ENCODE results near the gene BTNL2. TPM values are rescaled to one million over a fixed set of nuclear protein-coding genes. Genes with fewer than 3 reads are reported as not detected.

The BTNL2 gene
- total and polyA plus RNA-seq, 12 donors, result 0.31 TPM; not detected in 11

DNA sequence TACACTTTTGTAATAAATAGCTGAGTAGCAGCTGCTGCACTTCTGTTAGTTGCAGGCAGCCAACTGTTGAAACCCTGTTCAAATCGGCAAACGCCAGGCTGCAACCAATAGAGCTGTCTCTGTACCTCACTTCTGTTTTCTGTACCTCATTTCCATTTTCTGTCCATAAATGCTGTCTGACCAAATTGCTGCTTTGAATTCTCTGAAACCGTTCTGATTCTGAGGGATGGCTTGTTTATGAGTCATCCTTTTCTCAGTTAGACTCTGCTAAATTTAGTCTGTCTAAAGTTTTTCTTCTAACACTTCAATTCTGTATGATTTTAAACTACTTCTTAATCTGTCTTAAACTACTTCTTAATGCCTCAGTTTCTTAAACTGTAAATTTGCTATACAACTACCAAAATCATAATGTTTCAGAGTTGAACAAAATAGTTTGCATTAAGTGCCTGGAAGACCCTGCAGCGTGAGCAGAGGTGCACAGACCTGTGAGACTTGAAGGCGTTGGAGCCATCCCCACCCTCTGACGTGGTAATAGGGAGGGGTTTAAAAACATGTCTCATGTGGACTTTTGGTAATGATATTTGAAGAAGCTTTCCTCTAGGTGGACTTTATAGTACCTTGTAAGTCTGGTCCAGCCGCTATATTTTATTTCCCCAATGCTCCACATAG lies 9.6 kb downstream of the BTNL2 start:
- peaks cover 0 to 9% of the 10 kb centered on the region in 2 donors for H3K4me1 ChIP-seq (replicated peaks in 1 of 2)
- H3K36me3 ChIP-seq (replicated peaks in 1 of 2), result no peaks in the 10 kb centered on the region
- TF ChIP-seq, protein P1, sequence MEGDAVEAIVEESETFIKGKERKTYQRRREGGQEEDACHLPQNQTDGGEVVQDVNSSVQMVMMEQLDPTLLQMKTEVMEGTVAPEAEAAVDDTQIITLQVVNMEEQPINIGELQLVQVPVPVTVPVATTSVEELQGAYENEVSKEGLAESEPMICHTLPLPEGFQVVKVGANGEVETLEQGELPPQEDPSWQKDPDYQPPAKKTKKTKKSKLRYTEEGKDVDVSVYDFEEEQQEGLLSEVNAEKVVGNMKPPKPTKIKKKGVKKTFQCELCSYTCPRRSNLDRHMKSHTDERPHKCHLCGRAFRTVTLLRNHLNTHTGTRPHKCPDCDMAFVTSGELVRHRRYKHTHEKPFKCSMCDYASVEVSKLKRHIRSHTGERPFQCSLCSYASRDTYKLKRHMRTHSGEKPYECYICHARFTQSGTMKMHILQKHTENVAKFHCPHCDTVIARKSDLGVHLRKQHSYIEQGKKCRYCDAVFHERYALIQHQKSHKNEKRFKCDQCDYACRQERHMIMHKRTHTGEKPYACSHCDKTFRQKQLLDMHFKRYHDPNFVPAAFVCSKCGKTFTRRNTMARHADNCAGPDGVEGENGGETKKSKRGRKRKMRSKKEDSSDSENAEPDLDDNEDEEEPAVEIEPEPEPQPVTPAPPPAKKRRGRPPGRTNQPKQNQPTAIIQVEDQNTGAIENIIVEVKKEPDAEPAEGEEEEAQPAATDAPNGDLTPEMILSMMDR (IDR thresholded peaks at IDR 0.05), result no peak
- no peak for TF ChIP-seq POLR2A (IDR thresholded peaks at IDR 0.05)
- H3K27ac ChIP-seq, result no peak overlapping the region
- H3K9me3 ChIP-seq (replicated peaks in 1 of 3), result no peaks in the 10 kb centered on the region
- no peak overlapping the region for H3K4me3 ChIP-seq
- 76 to 79% (median 78%) methylated on average over 7 of the region's 7 CpGs for WGBS, 4 donors
- peaks cover 6% of the 10 kb centered on the region for H3K27me3 ChIP-seq
- DNase-seq, result no peak
- intact Hi-C loops (cut with DNase I), result no loop called here

GRCh38 chr6:32396028-32396427 lies 11.0 kb downstream of the BTNL2 start:
- Histone ChIP-seq H3K9me3 (replicated peaks in 1 of 3) (no peaks in the 10 kb centered on the region), H3K27ac (no peak overlapping the region), H3K27me3 (peaks cover 4% of the 10 kb centered on the region), H3K36me3 (replicated peaks in 1 of 2) (no peaks in the 10 kb centered on the region), H3K4me1 (replicated peaks in 1 of 2) (peaks cover 0 to 9% of the 10 kb centered on the region in 2 donors), H3K4me3 (no peak overlapping the region)
- no peak for DNase-seq
- no peak for TF ChIP-seq POLR2A (IDR thresholded peaks at IDR 0.05)
- TF ChIP-seq, protein P1 (IDR thresholded peaks at IDR 0.05), result no peak
- intact Hi-C loops (cut with DNase I), result no loop called here
- 84 to 92% (median 89%) methylated on average over 10 of the region's 10 CpGs for WGBS, 4 donors

- Histone ChIP-seq H3K9me3 (replicated peaks in 1 of 3) (no peaks in the 10 kb centered on the region), H3K36me3 (replicated peaks in 1 of 2) (no peaks in the 10 kb centered on the region), H3K4me3 (no peak overlapping the region), H3K27me3 (peaks cover 3% of the 10 kb centered on the region), H3K27ac (peak overlapping the region in 2 of 5 donors; percentile 16 to 23), H3K4me1 (replicated peaks in 1 of 2) (peaks cover 0 to 9% of the 10 kb centered on the region in 2 donors)
- intact Hi-C loops (cut with DNase I), result no loop called here
- peak in 4 of 7 donors; percentile 8 to 53 (median 24) for DNase-seq
- no peak for TF ChIP-seq POLR2A (IDR thresholded peaks at IDR 0.05)
- TF ChIP-seq, protein P1 (IDR thresholded peaks at IDR 0.05), result no peak
- 48 to 80% (median 63%) methylated on average over 7 of the region's 7 CpGs for WGBS, 4 donors
Observed at GRCh38 chr6:32393665-32394420, 13.1 kb downstream of the BTNL2 start.

DNA sequence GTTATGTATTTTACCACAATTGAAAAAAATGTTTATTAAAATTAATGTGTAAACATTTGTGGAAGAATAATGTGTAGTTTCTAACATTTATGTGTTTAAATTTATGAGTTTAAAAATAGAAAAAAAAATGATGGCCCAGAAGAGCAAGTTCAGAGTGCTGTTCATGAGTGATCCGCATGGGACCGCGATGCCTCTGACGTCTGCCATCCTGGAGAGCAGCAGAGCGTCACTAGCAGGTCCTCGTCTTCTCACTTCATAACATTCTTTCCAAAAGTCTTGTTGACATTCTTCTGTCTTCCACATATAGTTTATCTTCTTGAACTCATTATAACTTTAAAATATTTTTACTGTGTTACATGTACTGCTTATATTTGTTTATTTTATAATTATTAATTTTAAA lies 15.5 kb downstream of the BTNL2 start:
- intact Hi-C loops (cut with DNase I), result no loop called here

More for the DNA sequence above, 15.5 kb downstream of the BTNL2 start:
- WGBS, 4 donors, result 92 to 96% (median 93%) methylated on average over 6 of the region's 6 CpGs
- H3K36me3 ChIP-seq (replicated peaks in 1 of 2), result no peaks in the 10 kb centered on the region
- no peaks in the 10 kb centered on the region for H3K9me3 ChIP-seq (replicated peaks in 1 of 3)
- H3K27ac ChIP-seq, result no peak overlapping the region
- H3K4me3 ChIP-seq, result no peak overlapping the region
- no peaks in the 10 kb centered on the region for H3K27me3 ChIP-seq
- peaks cover 0 to 9% of the 10 kb centered on the region in 2 donors for H3K4me1 ChIP-seq (replicated peaks in 1 of 2)
- TF ChIP-seq, protein P1 (IDR thresholded peaks at IDR 0.05), result no peak
- DNase-seq, result no peak
